Stomach smooth muscle (tissue), 2 donors: ENCODE data around the gene SLC22A23.
A peak's percentile ranks its signal among the peaks of the same experiment; 100 is the strongest.

Experiments
- H3K27ac ChIP-seq: one replicate; pipeline ENCODE4 v1.7.0; 2013; ENCODE audit warnings: mild to moderate bottlenecking, low read length, inconsistent platforms
- H3K27me3 ChIP-seq, 2 donors: one replicate each; pipeline ENCODE4 v1.7.0; 2013; ENCODE audit warnings: low read length in 2 of 2; ENCODE audit not compliant: insufficient read depth in 2 of 2, control insufficient read depth in 1 of 2
- H3K36me3 ChIP-seq, 2 donors: one replicate each; pipeline ENCODE4 v1.7.0; 2013; ENCODE audit warnings: low read length in 2 of 2; ENCODE audit not compliant: control insufficient read depth in 2 of 2, insufficient read depth in 2 of 2
- H3K4me1 ChIP-seq: one replicate; pipeline ENCODE4 v1.7.0; 2013; ENCODE audit warnings: low read length; ENCODE audit not compliant: control insufficient read depth, insufficient read depth
- H3K4me3 ChIP-seq, 2 donors: one replicate each; pipeline ENCODE4 v1.7.0; 2013; ENCODE audit warnings: low read length in 2 of 2
- H3K9ac ChIP-seq, 2 donors: one replicate each; pipeline ENCODE4 v1.7.0; 2013; ENCODE audit warnings: low read length in 2 of 2, mild to moderate bottlenecking in 1 of 2
- H3K9me3 ChIP-seq, 2 donors: one replicate each; pipeline ENCODE4 v1.7.0; 2013; ENCODE audit warnings: low read length in 2 of 2; ENCODE audit not compliant: control insufficient read depth in 2 of 2
- donor health status: healthy.
- donor health status: Pancreatic carcinoma.

SLC22A23 gene

GRCh38 chr6:3328145-3328544, 128.7 kb downstream of the SLC22A23 start:
- Histone ChIP-seq H3K4me1 (peaks cover 34% of the 10 kb centered on the region), H3K27ac (no peak overlapping the region), H3K27me3 (no peaks in the 10 kb centered on the region), H3K36me3 (no peaks in the 10 kb centered on the region), H3K9me3 (no peaks in the 10 kb centered on the region), H3K4me3 (no peak overlapping the region), H3K9ac (no peak overlapping the region)

- Histone ChIP-seq H3K4me3 (no peak overlapping the region), H3K27ac (no peak overlapping the region), H3K9ac (no peak overlapping the region), H3K36me3 (no peaks in the 10 kb centered on the region), H3K9me3 (no peaks in the 10 kb centered on the region), H3K4me1 (peaks cover 34% of the 10 kb centered on the region), H3K27me3 (no peaks in the 10 kb centered on the region)
Observed at GRCh38 chr6:3327403-3327802, 129.4 kb downstream of the SLC22A23 start.

DNA sequence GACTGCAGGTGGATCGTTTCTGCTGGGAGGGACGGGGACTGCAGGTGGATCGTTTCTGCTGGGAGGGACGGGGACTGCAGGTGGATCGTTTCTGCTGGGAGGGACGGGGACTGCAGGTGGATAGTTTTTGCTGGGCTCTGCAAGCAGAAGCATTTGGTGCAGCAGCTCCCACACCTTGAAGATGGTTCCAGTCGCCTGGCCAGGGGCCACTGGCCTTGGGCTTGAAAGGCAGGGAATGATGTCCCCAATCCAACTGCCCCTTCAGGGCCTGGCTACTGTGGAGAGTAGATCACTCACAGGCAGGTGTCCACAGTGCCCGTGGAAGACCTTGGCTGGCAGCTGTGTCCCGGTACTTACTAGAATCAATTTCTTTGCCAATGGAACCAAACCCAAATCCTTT, 129.9 kb downstream of the SLC22A23 start:
- peaks cover 34% of the 10 kb centered on the region for H3K4me1 ChIP-seq
- no peak overlapping the region for H3K4me3 ChIP-seq
- no peaks in the 10 kb centered on the region for H3K27me3 ChIP-seq
- H3K27ac ChIP-seq = no peak overlapping the region
- H3K9ac ChIP-seq = no peak overlapping the region
- no peaks in the 10 kb centered on the region for H3K9me3 ChIP-seq
- no peaks in the 10 kb centered on the region for H3K36me3 ChIP-seq

- Histone ChIP-seq H3K9me3 (no peaks in the 10 kb centered on the region), H3K36me3 (no peaks in the 10 kb centered on the region), H3K9ac (no peak overlapping the region), H3K27ac (no peak overlapping the region), H3K4me3 (no peak overlapping the region), H3K4me1 (peaks cover 34% of the 10 kb centered on the region), H3K27me3 (no peaks in the 10 kb centered on the region)
Observed at GRCh38 chr6:3326184-3326971, 130.5 kb downstream of the SLC22A23 start.

GRCh38 chr6:3325210-3325609, 131.6 kb downstream of the SLC22A23 start:
- no peak overlapping the region for H3K27ac ChIP-seq
- no peak overlapping the region for H3K4me3 ChIP-seq
- no peaks in the 10 kb centered on the region for H3K27me3 ChIP-seq
- H3K9me3 ChIP-seq = no peaks in the 10 kb centered on the region
- H3K36me3 ChIP-seq = no peaks in the 10 kb centered on the region
- peak overlapping the region in 1 of 2 donors; percentile 41 for H3K9ac ChIP-seq
- peaks cover 32% of the 10 kb centered on the region for H3K4me1 ChIP-seq

DNA sequence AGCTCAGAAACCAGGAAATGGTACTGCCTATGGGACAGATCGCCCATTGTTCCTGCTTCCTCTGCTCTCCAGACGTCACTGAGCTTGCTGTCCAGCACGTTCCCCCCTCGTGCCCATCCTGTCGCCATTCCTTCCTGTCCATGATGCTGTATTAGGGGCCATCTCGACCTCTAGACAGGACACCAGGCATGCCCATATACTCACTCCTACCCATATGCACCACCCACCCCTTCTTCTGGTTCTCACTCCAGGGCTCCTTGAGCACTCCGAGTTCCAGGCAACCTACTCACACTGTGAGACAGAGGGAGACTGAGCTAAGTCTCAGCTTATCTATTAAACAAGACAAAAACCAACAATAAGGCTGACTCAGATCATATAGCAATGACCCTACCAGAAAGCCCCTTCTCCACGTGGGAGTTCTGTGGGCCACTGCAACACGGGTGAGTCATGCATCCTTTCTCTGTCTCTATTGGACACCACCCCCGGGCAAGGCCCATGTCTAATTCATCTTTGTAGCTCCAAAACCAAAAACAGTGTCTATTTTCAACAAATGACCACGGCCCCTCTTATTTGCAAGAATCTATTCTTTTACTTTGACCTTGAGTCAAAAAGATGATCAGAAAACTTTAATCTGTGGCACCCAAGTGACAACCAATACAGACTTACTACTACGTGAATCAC, 132.4 kb downstream of the SLC22A23 start:
- Histone ChIP-seq H3K4me3 (no peak overlapping the region), H3K9me3 (no peaks in the 10 kb centered on the region), H3K36me3 (no peaks in the 10 kb centered on the region), H3K4me1 (peaks cover 24% of the 10 kb centered on the region), H3K27ac (peak overlapping the region; percentile 24), H3K9ac (no peak overlapping the region), H3K27me3 (no peaks in the 10 kb centered on the region)

GRCh38 chr6:3323696-3324261, 133.1 kb downstream of the SLC22A23 start:
- H3K27ac ChIP-seq = no peak overlapping the region
- H3K4me3 ChIP-seq = no peak overlapping the region
- H3K9me3 ChIP-seq = no peaks in the 10 kb centered on the region

DNA sequence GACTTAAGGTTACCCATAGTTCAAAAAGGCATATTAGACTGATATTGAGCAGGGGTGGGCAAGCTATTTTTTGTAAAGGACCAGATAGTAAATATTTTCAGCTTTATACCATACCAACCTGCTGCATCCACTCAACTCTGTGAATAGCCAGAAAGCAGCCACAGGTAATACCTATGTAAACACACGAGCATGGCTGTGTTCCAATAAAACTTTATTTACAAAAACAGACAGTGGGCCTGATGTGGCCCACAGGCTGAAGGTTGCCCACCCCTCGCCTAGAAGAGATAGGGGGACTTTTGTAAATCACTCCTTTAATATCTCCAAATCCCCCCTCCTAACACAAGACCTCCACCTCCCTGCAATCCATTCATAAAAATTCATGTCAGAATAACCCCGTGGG, 133.7 kb downstream of the SLC22A23 start:
- no peak overlapping the region for H3K27ac ChIP-seq

More at GRCh38 chr6:3323696-3324261, 133.1 kb downstream of the SLC22A23 start:
- no peak overlapping the region for H3K9ac ChIP-seq
- H3K36me3 ChIP-seq = no peaks in the 10 kb centered on the region
- H3K4me1 ChIP-seq = peaks cover 18% of the 10 kb centered on the region
- H3K27me3 ChIP-seq = no peaks in the 10 kb centered on the region

DNA sequence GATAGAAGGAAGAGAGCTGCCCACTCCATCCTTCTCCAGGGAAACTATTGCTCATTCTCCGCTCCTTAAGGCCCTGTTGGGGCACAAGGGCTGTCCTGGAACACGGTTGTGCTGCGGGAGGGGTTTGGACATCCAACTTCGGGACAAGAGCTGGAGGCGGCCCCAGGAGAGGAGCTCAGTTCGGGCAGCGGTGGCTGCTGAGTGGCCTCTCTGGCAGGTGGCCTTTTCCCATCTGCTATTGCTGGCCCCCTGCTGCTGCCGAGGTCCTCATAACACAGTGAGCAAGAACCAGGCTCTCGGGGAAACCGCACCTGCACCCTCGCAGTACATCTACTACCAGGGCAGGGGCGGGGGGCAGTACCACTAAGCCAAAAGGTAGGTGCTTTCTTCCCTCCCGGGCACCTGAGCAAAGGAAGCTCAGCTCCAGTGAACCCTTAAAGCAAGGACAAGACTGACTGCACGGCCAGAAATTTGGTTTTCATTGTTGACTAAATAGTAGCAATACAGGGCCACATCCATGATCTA, 134.4 kb downstream of the SLC22A23 start:
- no peak overlapping the region for H3K4me3 ChIP-seq
- no peak overlapping the region for H3K27ac ChIP-seq
- H3K9ac ChIP-seq = no peak overlapping the region
- no peaks in the 10 kb centered on the region for H3K27me3 ChIP-seq
- H3K4me1 ChIP-seq = peaks cover 15% of the 10 kb centered on the region
- H3K9me3 ChIP-seq = no peaks in the 10 kb centered on the region
- H3K36me3 ChIP-seq = no peaks in the 10 kb centered on the region

More for the DNA sequence above, 133.7 kb downstream of the SLC22A23 start:
- Histone ChIP-seq H3K9me3 (no peaks in the 10 kb centered on the region), H3K36me3 (no peaks in the 10 kb centered on the region), H3K4me1 (peaks cover 15% of the 10 kb centered on the region), H3K4me3 (no peak overlapping the region), H3K27me3 (no peaks in the 10 kb centered on the region), H3K9ac (no peak overlapping the region)

- no peaks in the 10 kb centered on the region for H3K9me3 ChIP-seq
- H3K9ac ChIP-seq = no peak overlapping the region
- no peak overlapping the region for H3K4me3 ChIP-seq
- peaks cover 15% of the 10 kb centered on the region for H3K4me1 ChIP-seq
- H3K27me3 ChIP-seq = no peaks in the 10 kb centered on the region
- H3K36me3 ChIP-seq = no peaks in the 10 kb centered on the region
- no peak overlapping the region for H3K27ac ChIP-seq
Observed at GRCh38 chr6:3321875-3322274, 135.0 kb downstream of the SLC22A23 start.
